BE2C (cell line): ENCODE results near the gene ADAMTS9.
A peak's percentile ranks its signal among the peaks of the same experiment; 100 is the strongest.

Source experiments
- DNase-seq: peaks from one replicate; pipeline ENCODE4 v3.0.0-alpha.2; 2020
- H3K27me3 ChIP-seq: fragments of 250-450 bp; sonication (Bioruptor Pico); 2 replicates; pipeline ENCODE4 v1.5.1; 2020; ENCODE audit warnings: mild to moderate bottlenecking
- H3K36me3 ChIP-seq: fragments of 250-450 bp; sonication (Bioruptor Pico); 2 replicates; pipeline ENCODE4 v1.5.1; 2020; ENCODE audit warnings: mild to moderate bottlenecking
- H3K4me1 ChIP-seq: fragments of 250-450 bp; sonication (Bioruptor Pico); 2 replicates; pipeline ENCODE4 v1.5.1; 2020
- H3K4me3 ChIP-seq: 2 replicates; pipeline ENCODE4 v1.5.1; 2011; ENCODE audit warnings: low read depth, low read length
- H3K9me3 ChIP-seq: fragments of 250-450 bp; sonication (Bioruptor Pico); 2 replicates; pipeline ENCODE4 v1.5.1; 2020
- CTCF ChIP-seq: IDR thresholded peaks from 2 replicates; pipeline ENCODE4 v1.5.1; 2012; ENCODE audit warnings: mild to moderate bottlenecking, low read depth, low read length

The ADAMTS9 gene

GRCh38 chr3:64621275-64621674 lies 66.5 kb downstream of the ADAMTS9 start:
- no peak for DNase-seq
- no peak overlapping the region for H3K4me3 ChIP-seq
- peaks cover 52% of the 10 kb centered on the region for H3K36me3 ChIP-seq
- no peaks in the 10 kb centered on the region for H3K4me1 ChIP-seq
- no peaks in the 10 kb centered on the region for H3K27me3 ChIP-seq
- no peak for TF ChIP-seq CTCF
- no peaks in the 10 kb centered on the region for H3K9me3 ChIP-seq

- Histone ChIP-seq H3K27me3 (no peaks in the 10 kb centered on the region), H3K4me1 (no peaks in the 10 kb centered on the region), H3K36me3 (peaks cover 49% of the 10 kb centered on the region), H3K4me3 (no peak overlapping the region), H3K9me3 (no peaks in the 10 kb centered on the region)
- no peak for DNase-seq
- no peak for TF ChIP-seq CTCF
These were observed 67.8 kb downstream of the ADAMTS9 start for GRCh38 chr3:64620020-64620419.

- H3K4me3 ChIP-seq = no peak overlapping the region
- no peak for TF ChIP-seq CTCF
- H3K36me3 ChIP-seq = peaks cover 48% of the 10 kb centered on the region
- no peak for DNase-seq
- H3K4me1 ChIP-seq = no peaks in the 10 kb centered on the region
- no peaks in the 10 kb centered on the region for H3K27me3 ChIP-seq
- no peaks in the 10 kb centered on the region for H3K9me3 ChIP-seq
These were observed 68.6 kb downstream of the ADAMTS9 start for GRCh38 chr3:64619216-64619615.

- Histone ChIP-seq H3K4me1 (peaks cover 8% of the 10 kb centered on the region), H3K27me3 (no peaks in the 10 kb centered on the region), H3K9me3 (no peaks in the 10 kb centered on the region), H3K36me3 (peaks cover 36% of the 10 kb centered on the region), H3K4me3 (no peak overlapping the region)
- TF ChIP-seq CTCF = no peak
- DNase-seq = no peak
These were observed 70.2 kb downstream of the ADAMTS9 start for GRCh38 chr3:64617610-64618009.

GRCh38 chr3:64616953-64617352 lies 70.8 kb downstream of the ADAMTS9 start:
- H3K27me3 ChIP-seq = no peaks in the 10 kb centered on the region
- no peaks in the 10 kb centered on the region for H3K9me3 ChIP-seq
- no peak for DNase-seq
- no peak for TF ChIP-seq CTCF
- peaks cover 14% of the 10 kb centered on the region for H3K4me1 ChIP-seq
- H3K4me3 ChIP-seq = no peak overlapping the region
- peaks cover 29% of the 10 kb centered on the region for H3K36me3 ChIP-seq

- no peak for TF ChIP-seq CTCF
- Histone ChIP-seq H3K36me3 (peaks cover 13% of the 10 kb centered on the region; the same call in 1 of the 2 replicates), H3K9me3 (no peaks in the 10 kb centered on the region), H3K27me3 (no peaks in the 10 kb centered on the region), H3K4me1 (peaks cover 14% of the 10 kb centered on the region), H3K4me3 (no peak overlapping the region)
- peak; percentile 80 for DNase-seq
These were observed 74.8 kb downstream of the ADAMTS9 start for GRCh38 chr3:64612916-64613526.
